ENCODE data around the gene GPC6.

DNA sequence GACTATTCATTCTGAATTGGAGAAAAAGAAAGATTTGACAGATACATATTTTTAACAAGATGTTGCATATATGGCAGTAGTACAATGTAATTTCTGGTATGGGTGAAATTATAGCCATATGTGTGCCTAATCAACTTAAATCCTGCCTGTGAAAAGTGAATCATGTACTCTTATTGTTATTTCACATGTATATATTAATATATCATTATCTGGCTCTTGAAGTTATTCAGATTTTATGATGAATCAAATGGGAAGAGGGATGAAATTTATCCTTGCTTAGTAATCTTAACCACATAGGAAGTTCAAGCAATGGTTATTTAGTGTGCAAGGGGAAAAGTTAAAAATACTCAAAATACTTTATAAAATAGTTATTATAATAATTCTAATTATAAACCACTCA lies 80.5 kb downstream of the GPC6 start:
- TF ChIP-seq POLR2AphosphoS5 (IDR thresholded peaks at IDR 0.05; ENCODE audit: control insufficient read depth, insufficient read depth, low read depth, low read length) (no peak), TEAD4 (IDR thresholded peaks at IDR 0.05; ENCODE audit: low read length) (no peak), TEAD4 (CRISPR knock-in tag; IDR thresholded peaks at IDR 0.05; ENCODE audit: borderline replicate concordance) (no peak), NBN (IDR thresholded peaks at IDR 0.05; ENCODE audit: low read depth) (no peak), NRF1 (conservative IDR thresholded peaks at IDR 0.05 in 1 of 2, IDR thresholded peaks at IDR 0.05 in 1 of 2) (no peak), SP1 (CRISPR knock-in tag; IDR thresholded peaks at IDR 0.05) (no peak), NR1H2 (CRISPR knock-in tag; IDR thresholded peaks at IDR 0.05) (no peak), GATA2 (CRISPR knock-in tag; IDR thresholded peaks at IDR 0.05) (no peak), MBD2 (IDR thresholded peaks at IDR 0.05; ENCODE audit: borderline replicate concordance, low read depth) (no peak), PRPF4 (IDR thresholded peaks at IDR 0.05; ENCODE audit: insufficient read depth, low read depth, low read length, poor library complexity, severe bottlenecking) (no peak), FOXJ3 (CRISPR knock-in tag; IDR thresholded peaks at IDR 0.05) (no peak), FOXA1 (IDR thresholded peaks at IDR 0.05; ENCODE audit: borderline replicate concordance) (no peak), TBP (optimal IDR thresholded peaks at IDR 0.05; ENCODE audit: low read depth, low read length) (no peak)
- TF ChIP-seq, protein P1, sequence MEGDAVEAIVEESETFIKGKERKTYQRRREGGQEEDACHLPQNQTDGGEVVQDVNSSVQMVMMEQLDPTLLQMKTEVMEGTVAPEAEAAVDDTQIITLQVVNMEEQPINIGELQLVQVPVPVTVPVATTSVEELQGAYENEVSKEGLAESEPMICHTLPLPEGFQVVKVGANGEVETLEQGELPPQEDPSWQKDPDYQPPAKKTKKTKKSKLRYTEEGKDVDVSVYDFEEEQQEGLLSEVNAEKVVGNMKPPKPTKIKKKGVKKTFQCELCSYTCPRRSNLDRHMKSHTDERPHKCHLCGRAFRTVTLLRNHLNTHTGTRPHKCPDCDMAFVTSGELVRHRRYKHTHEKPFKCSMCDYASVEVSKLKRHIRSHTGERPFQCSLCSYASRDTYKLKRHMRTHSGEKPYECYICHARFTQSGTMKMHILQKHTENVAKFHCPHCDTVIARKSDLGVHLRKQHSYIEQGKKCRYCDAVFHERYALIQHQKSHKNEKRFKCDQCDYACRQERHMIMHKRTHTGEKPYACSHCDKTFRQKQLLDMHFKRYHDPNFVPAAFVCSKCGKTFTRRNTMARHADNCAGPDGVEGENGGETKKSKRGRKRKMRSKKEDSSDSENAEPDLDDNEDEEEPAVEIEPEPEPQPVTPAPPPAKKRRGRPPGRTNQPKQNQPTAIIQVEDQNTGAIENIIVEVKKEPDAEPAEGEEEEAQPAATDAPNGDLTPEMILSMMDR (IDR thresholded peaks at IDR 0.05 in 2 of 3, conservative IDR thresholded peaks at IDR 0.05 in 1 of 3; ENCODE audit: insufficient read depth in 2 of 3, low read depth in 1 of 3, low read length in 3 of 3), result no peak
- TF ChIP-seq, protein P2, sequence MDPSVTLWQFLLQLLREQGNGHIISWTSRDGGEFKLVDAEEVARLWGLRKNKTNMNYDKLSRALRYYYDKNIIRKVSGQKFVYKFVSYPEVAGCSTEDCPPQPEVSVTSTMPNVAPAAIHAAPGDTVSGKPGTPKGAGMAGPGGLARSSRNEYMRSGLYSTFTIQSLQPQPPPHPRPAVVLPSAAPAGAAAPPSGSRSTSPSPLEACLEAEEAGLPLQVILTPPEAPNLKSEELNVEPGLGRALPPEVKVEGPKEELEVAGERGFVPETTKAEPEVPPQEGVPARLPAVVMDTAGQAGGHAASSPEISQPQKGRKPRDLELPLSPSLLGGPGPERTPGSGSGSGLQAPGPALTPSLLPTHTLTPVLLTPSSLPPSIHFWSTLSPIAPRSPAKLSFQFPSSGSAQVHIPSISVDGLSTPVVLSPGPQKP (CRISPR knock-in tag; IDR thresholded peaks at IDR 0.05), result no peak
